ENCODE measurements around the gene ABCC9.

- TF ChIP-seq CTCF (conservative IDR thresholded peaks at IDR 0.05 in 1 of 2, IDR thresholded peaks at IDR 0.05 in 1 of 2; ENCODE audit: extremely low read depth in 1 of 2, insufficient read depth in 1 of 2, low read depth in 1 of 2, low read length in 2 of 2) (no peak), EZH2 (IDR thresholded peaks at IDR 0.05; ENCODE audit: borderline replicate concordance, low read length) (no peak)
Observed at GRCh38 chr12:21806255-21806654, 135.0 kb downstream of the ABCC9 start.

Measured in mammary epithelial cell (primary cell).